Tibial nerve (tissue), 4 donors: ENCODE results near the gene BTD. TPM values are rescaled to one million over a fixed set of nuclear protein-coding genes. Genes with fewer than 3 reads are reported as not detected.

Experiments
- DNase-seq, 2 donors: peaks; one replicate each; pipeline ENCODE4 v3.0.0-alpha.2; 2019; ENCODE audit warnings: low spot score in 2 of 2
- H3K27ac ChIP-seq, 4 donors: fragments of 200-600 bp; sonication (generic) in 3 of 4; one replicate each; pipeline ENCODE4 v1.5.1; 2017 to 2019; ENCODE audit warnings: mild to moderate bottlenecking in 1 of 4
- H3K27me3 ChIP-seq, 2 donors: fragments of 200-600 bp; sonication (generic) in 1 of 2; one replicate each; pipeline versions ENCODE4 v1.5.1 to v1.6.0; 2017 to 2019
- H3K36me3 ChIP-seq, 3 donors: fragments of 200-600 bp; sonication (generic); one replicate each; pipeline ENCODE4 v1.5.1; 2018 to 2019
- H3K4me1 ChIP-seq, 4 donors: fragments of 200-600 bp; sonication (generic) in 3 of 4; one replicate each; pipeline ENCODE4 v1.5.1; 2017 to 2019
- H3K4me3 ChIP-seq, 4 donors: fragments of 200-600 bp; sonication (generic) in 3 of 4; one replicate each; pipeline ENCODE4 v1.5.1; 2017 to 2019; ENCODE audit warnings: mild to moderate bottlenecking in 1 of 4, moderate library complexity in 1 of 4
- H3K9me3 ChIP-seq, 4 donors: fragments of 200-600 bp; sonication (generic) in 3 of 4; one replicate each; pipeline ENCODE4 v1.5.1; 2017 to 2019
- EP300 ChIP-seq, 2 donors: sonication (generic); formaldehyde crosslinking; IDR thresholded peaks; one replicate each; pipeline ENCODE4 v1.6.1; 2017; ENCODE audit warnings: antibody characterized with exemption in 2 of 2, mild to moderate bottlenecking in 1 of 2
- POLR2A ChIP-seq, 2 donors: fragments of 450-650 bp; IDR thresholded peaks; one replicate each; pipeline ENCODE4 v1.6.1; 2017; ENCODE audit warnings: antibody characterized with exemption in 2 of 2, mild to moderate bottlenecking in 2 of 2, moderate library complexity in 2 of 2
- WGBS, 2 donors: methylation state at CpG; one replicate each; pipeline ENCODE4 v1.1.5; 2018; 5-methylcytosine and 5-hydroxymethylcytosine counted together
- total RNA-seq, 4 donors: library from RNA; depleted of rRNA; stranded (reverse); fragments of >200 nt; gene quantifications; one replicate each; pipeline ENCODE4 v1.1.0, GENCODE V29; 2016
- TF ChIP-seq, protein P1 (sequence below), 5 experiments: fragments of 200-600 bp in 3 of 5; fragments of 450-650 bp in 2 of 5; sonication (generic) in 3 of 5; IDR thresholded peaks; one replicate each; pipeline ENCODE4 v1.5.1; 2016 to 2019; ENCODE audit warnings: antibody characterized with exemption in 5 of 5, mild to moderate bottlenecking in 3 of 5, moderate library complexity in 2 of 5

Gene BTD, protein sequence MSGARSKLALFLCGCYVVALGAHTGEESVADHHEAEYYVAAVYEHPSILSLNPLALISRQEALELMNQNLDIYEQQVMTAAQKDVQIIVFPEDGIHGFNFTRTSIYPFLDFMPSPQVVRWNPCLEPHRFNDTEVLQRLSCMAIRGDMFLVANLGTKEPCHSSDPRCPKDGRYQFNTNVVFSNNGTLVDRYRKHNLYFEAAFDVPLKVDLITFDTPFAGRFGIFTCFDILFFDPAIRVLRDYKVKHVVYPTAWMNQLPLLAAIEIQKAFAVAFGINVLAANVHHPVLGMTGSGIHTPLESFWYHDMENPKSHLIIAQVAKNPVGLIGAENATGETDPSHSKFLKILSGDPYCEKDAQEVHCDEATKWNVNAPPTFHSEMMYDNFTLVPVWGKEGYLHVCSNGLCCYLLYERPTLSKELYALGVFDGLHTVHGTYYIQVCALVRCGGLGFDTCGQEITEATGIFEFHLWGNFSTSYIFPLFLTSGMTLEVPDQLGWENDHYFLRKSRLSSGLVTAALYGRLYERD
- total RNA-seq = 10 to 100 TPM; 14.4 to 50.0 (median 40.2) TPM

DNA sequence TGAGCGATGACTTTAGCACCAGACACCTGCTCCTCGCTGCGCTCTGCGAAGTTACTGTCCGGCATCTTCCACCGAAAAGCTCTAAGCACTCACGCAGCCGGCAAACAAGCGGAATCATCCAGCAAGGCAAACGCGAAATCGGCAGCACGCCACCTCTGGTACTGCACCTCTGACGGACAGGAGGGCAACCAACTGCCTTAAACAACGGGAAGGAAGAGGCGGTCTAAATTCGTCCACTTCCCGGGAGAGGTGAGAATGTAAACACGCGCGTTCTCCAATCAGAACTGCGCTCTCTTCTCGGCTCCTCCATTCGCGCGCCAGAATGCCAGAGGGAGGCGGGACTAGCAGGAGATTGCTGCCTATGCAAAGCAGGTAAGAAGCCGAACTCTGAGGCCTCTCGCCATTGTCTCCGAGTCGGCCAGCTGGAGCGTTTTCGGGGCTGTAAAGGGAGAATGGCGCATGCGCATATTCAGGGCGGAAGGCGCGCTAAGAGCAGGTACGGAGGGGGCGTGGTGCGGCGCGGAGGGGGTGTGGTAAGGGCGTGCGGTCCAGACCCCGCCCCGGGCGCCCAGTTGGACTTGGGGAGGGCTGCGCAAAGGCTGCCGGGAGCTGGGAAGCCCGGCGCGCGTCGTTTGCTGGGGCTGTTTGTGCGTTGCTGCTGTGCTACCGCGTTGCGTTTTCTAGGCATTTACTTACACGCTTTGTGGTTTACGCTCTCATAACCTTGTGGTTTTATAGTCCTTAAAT lies at the start of gene BTD, which contains the start of gene HACL1:
Gene BTD (plus strand): TSS at position 347 of the 747 bp plus-strand sequence. CDS start 33,695 bp downstream, outside the sequence.
Gene HACL1 (minus strand): TSS at position 171 of the 747 bp plus-strand sequence. CDS start 106 bp downstream, at position 65.
- Histone ChIP-seq H3K9me3 (no peaks in the 10 kb centered on the region), H3K4me1 (peaks cover 5 to 34% (median 11%) of the 10 kb centered on the region in 4 donors), H3K36me3 (peaks cover 0 to 28% (median 6%) of the 10 kb centered on the region in 3 donors), H3K27me3 (no peaks in the 10 kb centered on the region), H3K27ac (peak within 1 kb of the TSS; percentile 73 to 95 (median 87)), H3K4me3 (peak within 1 kb of the TSS; percentile 62 to 95 (median 79))
- WGBS, 2 donors = 0 to 1% methylated on average over 61 of the region's 61 CpGs
- peak; percentile 89 to 96 for DNase-seq
- peak; percentile 51 to 73 for TF ChIP-seq POLR2A (IDR thresholded peaks at IDR 0.05)
- TF ChIP-seq, protein P1, sequence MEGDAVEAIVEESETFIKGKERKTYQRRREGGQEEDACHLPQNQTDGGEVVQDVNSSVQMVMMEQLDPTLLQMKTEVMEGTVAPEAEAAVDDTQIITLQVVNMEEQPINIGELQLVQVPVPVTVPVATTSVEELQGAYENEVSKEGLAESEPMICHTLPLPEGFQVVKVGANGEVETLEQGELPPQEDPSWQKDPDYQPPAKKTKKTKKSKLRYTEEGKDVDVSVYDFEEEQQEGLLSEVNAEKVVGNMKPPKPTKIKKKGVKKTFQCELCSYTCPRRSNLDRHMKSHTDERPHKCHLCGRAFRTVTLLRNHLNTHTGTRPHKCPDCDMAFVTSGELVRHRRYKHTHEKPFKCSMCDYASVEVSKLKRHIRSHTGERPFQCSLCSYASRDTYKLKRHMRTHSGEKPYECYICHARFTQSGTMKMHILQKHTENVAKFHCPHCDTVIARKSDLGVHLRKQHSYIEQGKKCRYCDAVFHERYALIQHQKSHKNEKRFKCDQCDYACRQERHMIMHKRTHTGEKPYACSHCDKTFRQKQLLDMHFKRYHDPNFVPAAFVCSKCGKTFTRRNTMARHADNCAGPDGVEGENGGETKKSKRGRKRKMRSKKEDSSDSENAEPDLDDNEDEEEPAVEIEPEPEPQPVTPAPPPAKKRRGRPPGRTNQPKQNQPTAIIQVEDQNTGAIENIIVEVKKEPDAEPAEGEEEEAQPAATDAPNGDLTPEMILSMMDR (IDR thresholded peaks at IDR 0.05) = peak in 4 of 5 experiments; percentile 11 to 59 (median 40)
- peak; percentile 73 to 91 for TF ChIP-seq EP300 (IDR thresholded peaks at IDR 0.05)

DNA sequence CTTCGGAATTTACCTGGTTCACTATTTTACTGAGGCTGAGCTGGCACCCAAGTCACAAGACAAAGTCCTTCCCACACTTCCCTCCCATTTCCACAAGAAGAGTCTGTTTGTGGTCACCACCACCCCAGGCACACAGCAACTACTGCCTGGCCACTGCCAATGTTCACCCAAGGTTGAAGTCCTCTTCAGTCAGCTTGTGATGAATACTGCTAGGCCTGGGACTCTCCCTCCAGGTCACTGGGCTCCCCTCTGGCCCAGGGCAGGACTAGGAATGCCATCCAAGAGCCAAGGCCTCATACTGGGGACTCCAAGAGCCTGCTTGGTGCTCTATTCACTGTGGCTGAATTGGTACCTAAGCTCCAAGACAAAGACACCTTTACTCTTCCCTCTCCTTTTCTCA lies 49.6 kb upstream of the BTD start:
- no peak for TF ChIP-seq POLR2A (IDR thresholded peaks at IDR 0.05)
- H3K27me3 ChIP-seq = no peaks in the 10 kb centered on the region
- peaks cover 0 to 53% (median 0%) of the 10 kb centered on the region in 3 donors for H3K36me3 ChIP-seq
- H3K4me3 ChIP-seq = no peak overlapping the region
- 100% methylated on average over 1 of the region's 1 CpG for WGBS, 2 donors
- H3K4me1 ChIP-seq = peaks cover 0 to 1% (median 0%) of the 10 kb centered on the region in 4 donors
- DNase-seq = no peak
- H3K27ac ChIP-seq = no peak overlapping the region
- no peaks in the 10 kb centered on the region for H3K9me3 ChIP-seq

DNA sequence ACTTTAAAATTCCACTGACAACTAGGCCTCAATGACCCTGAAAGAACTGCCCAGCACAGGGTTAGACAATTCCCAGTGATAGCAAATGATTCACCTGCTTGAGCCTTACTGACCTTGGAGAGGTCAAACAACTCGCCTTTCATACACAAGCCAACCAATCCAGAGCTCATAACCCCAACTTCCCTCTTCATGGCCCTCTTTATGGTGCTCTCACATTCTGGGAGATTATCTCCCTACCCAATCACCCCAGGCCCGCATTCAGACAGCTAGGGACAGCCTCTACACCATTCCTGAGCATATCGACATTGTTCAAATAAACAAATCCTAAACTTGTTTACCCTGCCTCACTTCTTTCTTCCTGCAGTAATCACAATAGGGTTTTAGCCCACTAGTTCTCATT lies 47.8 kb upstream of the BTD start:
- WGBS, 2 donors = 76 to 80% methylated on average over 3 of the region's 3 CpGs
- Histone ChIP-seq H3K9me3 (no peaks in the 10 kb centered on the region), H3K27ac (no peak overlapping the region), H3K4me1 (peaks cover 0 to 8% (median 4%) of the 10 kb centered on the region in 4 donors), H3K36me3 (peaks cover 0 to 53% (median 0%) of the 10 kb centered on the region in 3 donors), H3K27me3 (no peaks in the 10 kb centered on the region), H3K4me3 (no peak overlapping the region)
- no peak for DNase-seq
- TF ChIP-seq, protein P1 (IDR thresholded peaks at IDR 0.05) = no peak

DNA sequence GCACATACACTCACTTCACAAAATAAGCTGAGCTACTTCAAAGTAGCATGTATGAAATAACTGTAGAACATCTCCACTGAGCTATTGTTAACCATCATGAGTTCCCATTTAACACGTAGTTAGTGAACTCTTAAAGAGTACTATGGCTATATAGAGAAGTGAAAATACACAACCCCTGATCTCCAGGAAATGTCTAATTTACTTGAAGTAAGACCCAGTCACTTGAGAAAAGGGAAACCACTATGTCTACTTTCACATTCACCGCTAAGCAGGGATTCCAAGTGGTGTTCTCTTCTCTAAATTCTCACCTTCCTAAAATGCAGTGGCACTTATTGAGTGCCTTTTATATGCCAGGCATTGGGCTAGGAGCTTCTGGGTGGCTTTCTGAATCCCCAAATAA lies 45.0 kb upstream of the BTD start:
- Histone ChIP-seq H3K4me1 (peaks cover 0 to 8% (median 4%) of the 10 kb centered on the region in 4 donors), H3K9me3 (no peaks in the 10 kb centered on the region), H3K4me3 (no peak overlapping the region), H3K27ac (peak overlapping the region in 3 of 4 donors; percentile 0 to 6 (median 4)), H3K27me3 (no peaks in the 10 kb centered on the region), H3K36me3 (peaks cover 0 to 54% (median 0%) of the 10 kb centered on the region in 3 donors)
- DNase-seq = no peak
- TF ChIP-seq EP300 (IDR thresholded peaks at IDR 0.05) (no peak), POLR2A (IDR thresholded peaks at IDR 0.05) (no peak)
- TF ChIP-seq, protein P1 (IDR thresholded peaks at IDR 0.05) = no peak
- WGBS, 2 donors = 77 to 84% methylated on average over 2 of the region's 2 CpGs

DNA sequence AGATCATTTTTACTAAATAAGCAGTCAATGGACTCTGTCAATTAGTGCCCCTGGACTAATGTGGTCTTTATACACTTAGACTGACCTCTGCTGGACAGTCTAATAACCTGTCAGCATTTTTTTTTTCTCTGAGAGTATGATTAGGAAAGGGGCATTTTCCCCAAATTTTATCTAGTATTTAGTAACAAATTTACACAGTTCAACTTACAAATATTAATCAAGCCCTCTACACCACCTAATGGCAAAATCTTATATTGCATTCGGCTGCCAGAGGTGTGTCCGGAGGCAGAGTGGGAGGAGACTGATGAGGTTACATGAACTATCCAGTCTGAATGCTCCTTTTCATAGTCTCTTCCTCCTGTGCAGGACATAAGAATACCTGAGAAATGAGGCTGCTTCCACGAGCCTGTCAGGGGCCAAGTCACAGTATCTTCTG lies 44.0 kb upstream of the BTD start:
- DNase-seq = peak in 1 of 2 donors; percentile 89
- peaks cover 0 to 8% (median 4%) of the 10 kb centered on the region in 4 donors for H3K4me1 ChIP-seq
- H3K36me3 ChIP-seq = peaks cover 0 to 54% (median 0%) of the 10 kb centered on the region in 3 donors
- no peaks in the 10 kb centered on the region for H3K27me3 ChIP-seq
- H3K4me3 ChIP-seq = no peak overlapping the region
- TF ChIP-seq POLR2A (IDR thresholded peaks at IDR 0.05) (peak in 1 of 2 donors; percentile 9), EP300 (IDR thresholded peaks at IDR 0.05) (no peak)
- TF ChIP-seq, protein P1 (IDR thresholded peaks at IDR 0.05) = peak; percentile 41 to 64 (median 59)
- H3K27ac ChIP-seq = no peak overlapping the region
- 1 to 6% methylated on average over 3 of the region's 3 CpGs for WGBS, 2 donors
- no peaks in the 10 kb centered on the region for H3K9me3 ChIP-seq
